ENCODE measurements around the gene CLCN2. TPM values are rescaled to one million over a fixed set of nuclear protein-coding genes. Genes with fewer than 3 reads are reported as not detected.
A peak's percentile ranks its signal among the peaks of the same experiment; 100 is the strongest.

CLCN2 gene
- total RNA-seq, 1 experiment from 2014 or later = 2.9 TPM

DNA sequence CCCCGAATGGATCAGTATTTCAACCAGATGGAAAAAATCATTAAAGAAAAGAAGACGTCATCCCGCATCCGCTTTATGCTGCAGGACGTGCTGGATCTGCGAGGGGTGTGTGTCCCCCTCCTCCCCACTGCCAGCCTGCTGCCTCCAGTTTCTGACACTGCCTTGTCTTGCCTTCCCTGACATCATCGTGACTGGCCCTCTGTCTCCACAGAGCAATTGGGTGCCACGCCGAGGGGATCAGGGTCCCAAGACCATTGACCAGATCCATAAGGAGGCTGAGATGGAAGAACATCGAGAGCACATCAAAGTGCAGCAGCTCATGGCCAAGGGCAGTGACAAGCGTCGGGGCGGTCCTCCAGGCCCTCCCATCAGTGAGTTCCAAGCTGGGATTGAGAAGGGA, 36.1 kb downstream of the CLCN2 start:
- Histone ChIP-seq H3K9me3 (no peaks in the 10 kb centered on the region), H3K27me3 (no peaks in the 10 kb centered on the region), H3K36me3 (peaks cover 100% of the 10 kb centered on the region), H3K4me3 (no peak overlapping the region)
- DNase-seq = no peak

DNA sequence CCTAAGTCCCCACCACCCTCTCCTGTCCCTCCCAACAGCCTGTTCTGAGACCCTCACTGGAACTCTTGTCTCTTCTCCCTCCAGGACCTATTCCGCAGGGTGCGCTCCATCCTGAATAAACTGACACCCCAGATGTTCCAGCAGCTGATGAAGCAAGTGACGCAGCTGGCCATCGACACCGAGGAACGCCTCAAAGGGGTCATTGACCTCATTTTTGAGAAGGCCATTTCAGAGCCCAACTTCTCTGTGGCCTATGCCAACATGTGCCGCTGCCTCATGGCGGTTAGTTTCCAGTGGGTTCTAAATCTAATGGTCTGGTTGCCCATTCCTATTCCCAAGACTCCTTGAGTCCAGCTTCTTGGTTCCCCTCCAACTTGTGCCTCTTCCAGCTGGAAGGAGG, 37.7 kb downstream of the CLCN2 start:
- Histone ChIP-seq H3K27me3 (0 out of 2 replicates have a peak, but pooled peaks cover 2% of the 10 kb centered on the region), H3K4me3 (no peak overlapping the region), H3K36me3 (peaks cover 97% of the 10 kb centered on the region), H3K9me3 (no peaks in the 10 kb centered on the region)
- DNase-seq = no peak

DNA sequence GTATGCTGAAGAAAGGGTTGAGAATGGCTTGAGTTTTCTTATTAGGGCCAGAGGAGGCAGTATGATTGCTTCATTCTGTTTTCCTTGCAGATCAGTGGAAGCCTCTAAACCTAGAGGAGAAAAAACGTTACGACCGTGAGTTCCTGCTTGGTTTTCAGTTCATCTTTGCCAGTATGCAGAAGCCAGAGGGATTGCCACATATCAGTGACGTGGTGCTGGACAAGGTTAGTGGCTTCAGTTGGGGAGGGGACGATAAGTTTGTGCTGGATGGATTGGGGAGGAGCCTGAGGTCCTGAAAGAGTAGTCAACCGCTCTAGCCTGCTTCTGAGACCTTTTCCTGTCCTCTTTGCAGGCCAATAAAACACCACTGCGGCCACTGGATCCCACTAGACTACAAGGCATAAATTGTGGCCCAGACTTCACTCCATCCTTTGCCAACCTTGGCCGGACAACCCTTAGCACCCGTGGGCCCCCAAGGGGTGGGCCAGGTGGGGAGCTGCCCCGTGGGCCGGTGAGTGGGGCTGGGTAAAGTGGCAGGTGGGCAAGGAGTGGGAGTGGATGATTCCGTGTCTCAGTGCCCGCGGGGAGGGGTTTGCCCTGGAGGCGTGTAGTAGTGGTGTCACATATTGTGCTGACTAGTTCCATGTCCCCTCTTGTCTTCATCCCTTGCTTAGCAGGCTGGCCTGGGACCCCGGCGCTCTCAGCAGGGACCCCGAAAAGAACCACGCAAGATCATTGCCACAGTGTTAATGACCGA, 38.5 kb downstream of the CLCN2 start:
- Histone ChIP-seq H3K9me3 (no peaks in the 10 kb centered on the region), H3K4me3 (no peak overlapping the region), H3K27me3 (0 out of 2 replicates have a peak, but pooled peaks cover 2% of the 10 kb centered on the region), H3K36me3 (peaks cover 97% of the 10 kb centered on the region)
- no peak for DNase-seq

DNA sequence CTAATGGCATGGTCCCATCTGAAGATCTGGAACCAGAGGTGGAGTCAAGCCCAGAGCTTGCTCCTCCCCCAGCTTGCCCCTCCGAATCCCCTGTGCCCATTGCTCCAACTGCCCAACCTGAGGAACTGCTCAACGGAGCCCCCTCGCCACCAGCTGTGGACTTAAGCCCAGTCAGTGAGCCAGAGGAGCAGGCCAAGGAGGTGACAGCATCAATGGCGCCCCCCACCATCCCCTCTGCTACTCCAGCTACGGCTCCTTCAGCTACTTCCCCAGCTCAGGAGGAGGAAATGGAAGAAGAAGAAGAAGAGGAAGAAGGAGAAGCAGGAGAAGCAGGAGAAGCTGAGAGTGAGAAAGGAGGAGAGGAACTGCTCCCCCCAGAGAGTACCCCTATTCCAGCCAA, 39.7 kb downstream of the CLCN2 start:
- no peak for DNase-seq
- H3K4me3 ChIP-seq = no peak overlapping the region
- 0 out of 2 replicates have a peak, but pooled peaks cover 2% of the 10 kb centered on the region for H3K27me3 ChIP-seq

DNA sequence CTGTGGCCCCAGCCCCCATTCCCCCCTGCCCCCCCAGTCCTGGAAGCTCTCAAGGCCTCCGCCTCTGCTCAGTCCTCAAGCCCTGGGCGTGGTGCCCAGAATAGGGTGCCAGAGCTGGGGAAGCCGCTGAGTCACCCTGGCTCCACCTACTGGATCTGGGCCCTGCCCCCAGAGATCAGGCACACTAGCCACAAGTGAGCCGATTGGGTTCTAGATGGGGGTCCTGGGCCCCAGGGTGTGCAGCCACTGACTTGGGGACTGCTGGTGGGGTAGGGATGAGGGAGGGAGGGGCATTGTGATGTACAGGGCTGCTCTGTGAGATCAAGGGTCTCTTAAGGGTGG, 41.3 kb downstream of the CLCN2 start:
- H3K4me3 ChIP-seq = peak overlapping the region; percentile 32
- DNase-seq = peak; percentile 99
- peaks cover 97% of the 10 kb centered on the region for H3K36me3 ChIP-seq
- 0 out of 2 replicates have a peak, but pooled peaks cover 2% of the 10 kb centered on the region for H3K27me3 ChIP-seq
- no peaks in the 10 kb centered on the region for H3K9me3 ChIP-seq

More for the DNA sequence above, 39.7 kb downstream of the CLCN2 start:
- H3K9me3 ChIP-seq = no peaks in the 10 kb centered on the region
- peaks cover 97% of the 10 kb centered on the region for H3K36me3 ChIP-seq

DNA sequence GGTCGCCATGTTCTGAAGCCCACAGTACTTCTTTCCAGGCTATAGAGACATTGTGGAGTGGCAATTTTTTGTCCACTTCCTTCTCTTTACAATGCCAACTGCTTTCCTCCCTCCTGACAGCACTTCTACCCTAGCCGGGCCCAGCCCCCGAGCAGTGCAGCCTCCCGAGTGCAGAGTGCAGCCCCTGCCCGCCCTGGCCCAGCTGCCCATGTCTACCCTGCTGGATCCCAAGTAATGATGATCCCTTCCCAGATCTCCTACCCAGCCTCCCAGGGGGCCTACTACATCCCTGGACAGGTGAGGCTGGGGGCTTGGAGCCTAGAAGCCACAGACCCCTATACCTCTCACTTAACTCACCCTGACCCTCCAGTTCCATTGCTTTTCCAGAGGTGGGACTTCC, 44.2 kb downstream of the CLCN2 start:
- Histone ChIP-seq H3K9me3 (no peaks in the 10 kb centered on the region), H3K27me3 (0 out of 2 replicates have a peak, but pooled peaks cover 2% of the 10 kb centered on the region), H3K36me3 (peaks cover 69% of the 10 kb centered on the region), H3K4me3 (peak overlapping the region; percentile 87)
- no peak for DNase-seq

DNA sequence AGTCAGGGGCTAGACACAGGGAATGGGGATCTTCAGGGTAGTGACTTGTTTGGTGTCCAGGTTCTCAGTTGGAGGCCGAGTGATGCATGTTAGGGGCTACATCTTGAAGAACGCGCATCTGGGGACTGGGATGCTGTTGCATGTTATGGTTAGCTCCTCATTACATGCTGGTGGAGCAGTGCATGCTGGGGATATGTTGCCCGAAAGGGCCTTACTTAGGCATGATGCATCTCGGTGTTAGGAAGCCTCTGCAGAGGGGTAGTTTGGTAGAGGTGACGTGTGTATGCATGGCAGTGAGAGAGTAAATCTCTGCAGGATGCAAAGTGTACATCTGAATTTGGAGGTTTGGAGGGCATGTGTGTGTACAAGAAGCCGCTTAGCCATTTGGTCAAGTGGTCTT, 44.6 kb downstream of the CLCN2 start:
- H3K27me3 ChIP-seq = 0 out of 2 replicates have a peak, but pooled peaks cover 2% of the 10 kb centered on the region
- DNase-seq = no peak
- H3K36me3 ChIP-seq = peaks cover 65% of the 10 kb centered on the region
- peak overlapping the region; percentile 87 for H3K4me3 ChIP-seq
- H3K9me3 ChIP-seq = no peaks in the 10 kb centered on the region

DNA sequence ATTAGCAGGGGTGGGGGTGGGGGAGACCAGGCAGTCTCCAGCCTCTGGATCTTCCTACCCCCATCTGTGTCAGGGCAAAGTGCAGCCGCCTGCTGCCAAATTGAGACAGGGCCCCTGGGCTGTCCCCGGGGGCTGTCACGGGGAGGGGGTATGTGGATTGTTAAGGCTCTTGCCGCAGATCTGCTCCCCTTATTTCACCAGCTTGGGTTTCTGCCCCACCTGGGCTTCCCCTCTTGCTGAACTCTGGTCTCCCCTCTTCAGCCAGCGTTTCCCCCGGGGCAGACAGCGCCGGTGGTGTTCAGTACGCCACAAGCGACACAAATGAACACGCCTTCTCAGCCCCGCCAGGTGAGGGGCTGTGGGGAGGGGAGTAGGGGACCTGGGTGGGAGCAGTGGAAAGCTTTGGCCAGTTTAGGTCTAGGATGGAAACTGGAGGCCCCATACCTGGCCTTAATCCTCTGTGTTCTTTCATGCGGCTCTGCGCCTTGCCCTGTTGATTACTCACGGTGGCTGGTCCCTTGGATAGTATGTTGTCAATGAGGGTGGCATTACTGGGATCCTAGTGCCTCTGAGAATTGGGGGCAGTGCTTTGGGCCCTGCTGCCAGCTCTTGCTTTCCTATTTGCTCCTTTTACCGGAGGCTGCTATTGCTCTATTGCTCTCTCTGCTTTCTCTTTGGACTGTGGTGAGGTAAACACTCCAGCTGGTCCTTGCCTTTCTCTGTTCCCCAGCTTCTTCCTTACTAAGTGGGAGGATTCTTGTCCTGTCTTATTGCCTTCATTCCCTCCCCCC, 45.3 kb downstream of the CLCN2 start:
- 0 out of 2 replicates have a peak, but pooled peaks cover 2% of the 10 kb centered on the region for H3K27me3 ChIP-seq
- H3K4me3 ChIP-seq = peak overlapping the region; percentile 87
- no peak for DNase-seq
- H3K9me3 ChIP-seq = no peaks in the 10 kb centered on the region
- H3K36me3 ChIP-seq = peaks cover 58% of the 10 kb centered on the region

DNA sequence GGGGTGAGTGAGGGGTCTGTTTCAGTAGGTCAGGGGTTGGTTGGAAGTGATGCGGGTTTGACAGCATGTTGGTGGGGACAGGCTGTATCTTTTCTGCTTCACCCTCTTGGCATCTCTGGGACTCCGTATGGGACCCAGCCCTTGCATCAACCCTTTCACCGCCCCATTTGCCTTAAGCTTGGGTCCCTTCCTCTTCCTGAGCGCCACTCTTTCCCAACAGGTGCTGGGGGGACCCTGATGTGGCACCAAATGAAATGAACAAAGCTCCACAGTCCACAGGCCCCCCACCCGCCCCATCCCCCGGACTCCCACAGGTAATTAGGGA, 45.9 kb downstream of the CLCN2 start:
- peaks cover 53% of the 10 kb centered on the region for H3K36me3 ChIP-seq
- 0 out of 2 replicates have a peak, but pooled peaks cover 2% of the 10 kb centered on the region for H3K27me3 ChIP-seq
- no peak for DNase-seq
- peak overlapping the region; percentile 87 for H3K4me3 ChIP-seq
- no peaks in the 10 kb centered on the region for H3K9me3 ChIP-seq

DNA sequence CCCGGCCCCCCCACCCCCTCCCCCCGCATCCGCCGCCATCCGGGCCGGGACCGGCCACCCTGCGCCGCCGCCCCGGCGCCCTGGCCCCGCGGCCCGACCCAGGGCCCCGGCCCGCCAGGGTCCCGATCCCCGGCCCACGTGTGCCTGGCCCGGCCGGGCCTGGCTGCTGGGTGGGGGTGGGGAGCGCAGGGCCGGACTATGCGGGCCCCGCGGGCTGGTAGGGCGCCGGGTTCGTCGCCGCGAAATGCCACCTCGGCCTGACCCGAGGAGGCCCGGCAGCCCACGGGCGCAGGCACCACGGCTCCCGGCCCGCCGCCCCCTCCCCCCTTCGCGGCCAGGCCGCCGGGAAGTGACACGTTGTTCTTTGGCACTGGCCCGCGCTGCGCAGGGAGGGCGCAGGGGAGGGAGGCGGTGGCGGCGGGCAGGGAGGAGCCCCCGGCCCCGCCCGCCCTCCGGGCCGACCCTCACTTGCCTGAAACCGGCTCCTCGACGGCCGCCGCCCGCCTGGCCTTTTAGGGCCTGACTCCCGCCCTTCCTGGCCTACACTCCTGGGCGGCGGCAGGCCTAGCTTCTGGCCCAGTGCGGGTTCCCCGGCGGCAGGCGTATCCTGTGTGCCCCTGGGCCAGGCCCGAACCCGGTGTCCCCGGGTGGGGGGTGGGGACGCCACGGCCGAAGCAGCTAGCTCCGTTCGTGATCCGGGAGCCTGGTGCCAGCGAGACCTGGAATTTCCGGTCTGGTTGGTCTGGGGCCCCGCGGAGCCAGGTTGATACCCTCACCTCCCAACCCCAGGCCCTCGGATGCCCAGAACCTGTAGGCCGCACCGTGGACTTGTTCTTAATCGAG, 46.5 kb downstream of the CLCN2 start:
- peak; percentile 86 for DNase-seq
- H3K9me3 ChIP-seq = no peaks in the 10 kb centered on the region
- peak overlapping the region; percentile 87 for H3K4me3 ChIP-seq
- 0 out of 2 replicates have a peak, but pooled peaks cover 2% of the 10 kb centered on the region for H3K27me3 ChIP-seq
- peaks cover 48% of the 10 kb centered on the region for H3K36me3 ChIP-seq

DNA sequence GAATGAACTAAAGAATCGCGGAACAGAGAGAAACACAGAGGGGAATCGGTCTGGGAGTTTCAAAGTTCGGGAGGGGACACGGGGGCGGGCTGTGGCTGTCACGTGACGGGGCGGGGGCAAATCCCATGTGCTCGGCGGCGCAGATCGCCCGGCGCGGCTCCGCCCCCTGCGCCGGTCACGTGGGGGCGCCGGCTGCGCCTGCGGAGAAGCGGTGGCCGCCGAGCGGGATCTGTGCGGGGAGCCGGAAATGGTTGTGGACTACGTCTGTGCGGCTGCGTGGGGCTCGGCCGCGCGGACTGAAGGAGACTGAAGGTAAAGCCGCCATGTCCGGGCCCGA, 47.1 kb downstream of the CLCN2 start, which contains the start of gene EIF4G1:
EIF4G1 (plus strand) TSS at position 244 of the 337 bp plus-strand sequence. CDS start 1,191 bp downstream, outside the sequence.
- Histone ChIP-seq H3K36me3 (peaks cover 48% of the 10 kb centered on the region), H3K4me3 (peak within 1 kb of the TSS; percentile 87), H3K27me3 (0 out of 2 replicates have a peak, but pooled peaks cover 2% of the 10 kb centered on the region), H3K9me3 (no peaks in the 10 kb centered on the region)
- DNase-seq = peak; percentile 95

DNA sequence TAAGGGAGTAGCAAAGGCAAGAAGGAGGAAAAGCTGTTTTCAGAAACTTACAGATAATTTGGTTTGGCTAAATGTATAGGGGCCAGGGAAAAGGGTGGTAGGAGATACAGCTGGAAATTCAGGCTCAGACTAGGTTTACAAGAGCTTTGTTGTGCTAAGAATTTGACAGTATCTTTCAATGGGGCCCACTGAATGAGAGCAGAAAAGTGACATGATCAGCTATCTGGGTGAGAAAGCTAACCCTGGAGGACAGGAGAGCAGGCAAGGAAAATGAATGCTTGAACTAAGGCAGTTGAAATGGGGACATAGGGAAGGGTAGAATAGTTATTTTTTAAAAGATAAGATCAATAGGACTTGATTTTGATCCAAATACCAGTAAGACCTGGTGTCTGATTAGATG, 49.8 kb downstream of the CLCN2 start:
- DNase-seq = no peak
- H3K9me3 ChIP-seq = no peaks in the 10 kb centered on the region
- no peak overlapping the region for H3K4me3 ChIP-seq
- peaks cover 48% of the 10 kb centered on the region for H3K36me3 ChIP-seq
- H3K27me3 ChIP-seq = no peaks in the 10 kb centered on the region

DNA sequence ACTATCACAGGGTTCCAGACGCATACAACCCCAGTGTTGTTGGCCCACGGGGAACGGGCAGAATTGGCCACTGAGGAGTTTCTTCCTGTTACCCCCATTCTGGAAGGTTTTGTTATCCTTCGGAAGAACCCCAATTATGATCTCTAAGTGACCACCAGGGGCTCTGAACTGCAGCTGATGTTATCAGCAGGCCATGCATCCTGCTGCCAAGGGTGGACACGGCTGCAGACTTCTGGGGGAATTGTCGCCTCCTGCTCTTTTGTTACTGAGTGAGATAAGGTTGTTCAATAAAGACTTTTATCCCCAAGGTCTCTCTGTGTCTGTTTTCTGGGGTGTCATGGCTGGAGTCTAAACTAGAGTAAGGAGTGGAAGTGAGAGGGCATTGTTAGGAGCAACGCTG, 52.7 kb downstream of the CLCN2 start:
- Histone ChIP-seq H3K36me3 (peaks cover 61% of the 10 kb centered on the region), H3K27me3 (no peaks in the 10 kb centered on the region), H3K4me3 (no peak overlapping the region), H3K9me3 (no peaks in the 10 kb centered on the region)
- no peak for DNase-seq

DNA sequence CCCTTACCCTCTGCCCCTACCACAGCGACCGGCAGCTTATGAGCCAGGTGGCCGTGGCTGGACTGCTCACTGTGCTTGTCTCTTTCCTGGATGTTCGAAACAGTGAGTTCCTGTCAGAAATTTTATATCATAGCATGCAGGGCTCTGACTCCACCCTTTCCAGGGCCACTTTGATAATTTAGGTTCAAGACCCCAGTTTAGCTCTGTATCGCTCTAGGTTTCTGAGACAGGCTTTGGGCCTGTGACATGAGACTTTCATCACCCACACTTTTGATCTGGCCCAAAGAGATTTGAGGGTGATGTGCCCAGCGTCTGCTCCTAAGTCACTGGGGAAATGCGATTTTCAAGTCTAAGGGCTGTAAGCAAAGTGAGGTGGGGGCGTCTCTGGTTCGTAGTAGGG, 53.5 kb downstream of the CLCN2 start:
- no peaks in the 10 kb centered on the region for H3K9me3 ChIP-seq
- H3K4me3 ChIP-seq = no peak overlapping the region
- H3K27me3 ChIP-seq = no peaks in the 10 kb centered on the region
- H3K36me3 ChIP-seq = peaks cover 69% of the 10 kb centered on the region
- DNase-seq = no peak

DNA sequence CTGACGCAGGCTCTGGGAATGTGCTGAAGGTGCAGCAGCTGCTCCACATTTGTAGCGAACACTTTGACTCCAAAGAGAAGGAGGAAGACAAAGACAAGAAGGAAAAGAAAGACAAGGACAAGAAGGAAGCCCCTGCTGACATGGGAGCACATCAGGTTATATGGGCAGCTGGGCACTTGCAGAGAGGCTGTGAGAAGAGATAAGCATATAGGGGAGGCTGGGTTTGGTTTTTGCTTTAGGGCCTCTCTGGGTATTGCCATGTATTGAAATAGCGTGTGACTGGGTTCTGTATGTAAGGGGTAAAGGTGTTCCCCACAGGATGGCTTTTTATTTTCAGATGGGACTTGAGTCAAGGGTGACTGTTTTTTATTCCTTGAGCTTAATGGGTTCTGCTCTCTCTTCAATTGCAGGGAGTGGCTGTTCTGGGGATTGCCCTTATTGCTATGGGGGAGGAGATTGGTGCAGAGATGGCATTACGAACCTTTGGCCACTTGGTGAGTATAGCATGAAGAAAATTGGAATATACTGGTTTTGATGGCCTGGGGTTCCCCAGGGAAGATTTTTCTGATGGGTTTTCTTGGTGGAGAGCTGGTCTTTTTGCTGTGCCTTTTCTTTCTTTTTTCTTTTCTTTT, 54.9 kb downstream of the CLCN2 start:
- no peak overlapping the region for H3K4me3 ChIP-seq
- no peaks in the 10 kb centered on the region for H3K9me3 ChIP-seq
- peaks cover 84% of the 10 kb centered on the region for H3K36me3 ChIP-seq
- no peak for DNase-seq
- H3K27me3 ChIP-seq = no peaks in the 10 kb centered on the region

DNA sequence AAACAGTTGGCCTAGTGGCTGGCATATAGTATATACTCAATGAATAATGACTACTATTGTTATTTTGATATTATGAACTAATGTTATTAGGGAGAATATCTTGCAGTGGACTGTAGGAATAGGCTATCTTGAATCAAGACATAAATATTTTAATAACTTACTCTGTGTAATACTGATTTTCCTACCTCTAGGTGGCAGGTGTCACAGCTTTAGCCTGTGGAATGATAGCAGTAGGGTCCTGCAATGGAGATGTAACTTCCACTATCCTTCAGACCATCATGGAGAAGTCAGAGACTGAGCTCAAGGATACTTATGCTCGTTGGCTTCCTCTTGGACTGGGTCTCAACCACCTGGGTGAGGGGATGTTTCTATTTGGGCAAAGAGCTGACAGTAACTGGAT, 55.8 kb downstream of the CLCN2 start:
- H3K36me3 ChIP-seq = peaks cover 93% of the 10 kb centered on the region
- no peak for DNase-seq
- H3K27me3 ChIP-seq = no peaks in the 10 kb centered on the region
- H3K4me3 ChIP-seq = no peak overlapping the region
- H3K9me3 ChIP-seq = no peaks in the 10 kb centered on the region
